ENCODE results near the gene HLA-B. TPM values are rescaled to one million over a fixed set of nuclear protein-coding genes. Genes with fewer than 3 reads are reported as not detected.

Gene HLA-B
- total and polyA plus RNA-seq, 2 experiments from 2014 or later, result 7.7 to 27.2 TPM

DNA sequence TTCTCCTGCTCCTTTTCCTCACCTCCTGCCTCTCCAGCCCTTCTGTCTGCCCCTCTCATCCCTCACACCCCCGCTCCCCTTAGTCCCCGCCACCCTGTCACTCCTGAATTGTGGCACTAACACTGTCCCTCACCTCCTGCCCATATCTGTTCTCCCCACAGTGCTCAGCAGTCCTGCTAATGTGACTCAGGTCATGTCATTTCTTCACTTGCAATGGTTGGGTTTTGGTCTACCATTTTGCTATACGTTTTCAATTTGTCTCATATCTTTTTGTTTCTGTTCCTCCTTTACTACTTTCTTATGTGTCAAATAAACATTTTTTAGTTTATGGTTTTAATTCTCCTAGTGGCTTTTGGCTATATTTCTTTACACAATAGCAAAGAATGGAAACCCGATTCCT, 1.3 kb upstream of the HLA-B start:
- Histone ChIP-seq H3K27ac (no peak overlapping the region), H3K36me3 (no peaks in the 10 kb centered on the region), H3K27me3 (peaks cover 80% of the 10 kb centered on the region), H3K4me1 (ENCODE audit: low read depth) (no peaks in the 10 kb centered on the region), H3K4me3 (no peak overlapping the region), H3K9me3 (ENCODE audit: low read depth) (no peaks in the 10 kb centered on the region)
- TF ChIP-seq, protein P1, sequence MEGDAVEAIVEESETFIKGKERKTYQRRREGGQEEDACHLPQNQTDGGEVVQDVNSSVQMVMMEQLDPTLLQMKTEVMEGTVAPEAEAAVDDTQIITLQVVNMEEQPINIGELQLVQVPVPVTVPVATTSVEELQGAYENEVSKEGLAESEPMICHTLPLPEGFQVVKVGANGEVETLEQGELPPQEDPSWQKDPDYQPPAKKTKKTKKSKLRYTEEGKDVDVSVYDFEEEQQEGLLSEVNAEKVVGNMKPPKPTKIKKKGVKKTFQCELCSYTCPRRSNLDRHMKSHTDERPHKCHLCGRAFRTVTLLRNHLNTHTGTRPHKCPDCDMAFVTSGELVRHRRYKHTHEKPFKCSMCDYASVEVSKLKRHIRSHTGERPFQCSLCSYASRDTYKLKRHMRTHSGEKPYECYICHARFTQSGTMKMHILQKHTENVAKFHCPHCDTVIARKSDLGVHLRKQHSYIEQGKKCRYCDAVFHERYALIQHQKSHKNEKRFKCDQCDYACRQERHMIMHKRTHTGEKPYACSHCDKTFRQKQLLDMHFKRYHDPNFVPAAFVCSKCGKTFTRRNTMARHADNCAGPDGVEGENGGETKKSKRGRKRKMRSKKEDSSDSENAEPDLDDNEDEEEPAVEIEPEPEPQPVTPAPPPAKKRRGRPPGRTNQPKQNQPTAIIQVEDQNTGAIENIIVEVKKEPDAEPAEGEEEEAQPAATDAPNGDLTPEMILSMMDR (IDR thresholded peaks at IDR 0.05; ENCODE audit: low read depth, low read length), result no peak
- no peak for DNase-seq (ENCODE audit: low read depth in 1 of 2, low spot score in 1 of 2)

DNA sequence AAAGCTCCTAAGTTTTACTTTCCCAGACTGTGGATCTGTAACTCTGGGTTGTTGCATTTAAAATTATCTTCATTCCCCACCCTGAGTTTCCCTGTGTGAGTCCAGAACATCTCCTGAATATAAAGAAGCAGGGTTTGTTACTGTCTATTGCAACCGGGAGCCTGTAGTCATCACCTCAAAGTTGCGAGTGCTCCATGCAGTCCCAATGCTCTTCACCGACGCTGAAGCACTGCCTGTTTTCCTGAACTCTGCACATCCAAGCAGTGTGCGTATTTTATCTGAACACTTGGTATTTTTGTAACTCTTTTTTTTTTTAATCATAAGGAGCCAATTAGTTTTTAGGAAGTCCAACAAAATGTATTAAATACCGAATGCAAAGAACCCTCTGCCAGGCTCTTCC, 907 bp upstream of the HLA-B start:
- H3K36me3 ChIP-seq, result no peaks in the 10 kb centered on the region
- H3K9me3 ChIP-seq (ENCODE audit: low read depth), result no peaks in the 10 kb centered on the region
- H3K27me3 ChIP-seq, result peaks cover 82% of the 10 kb centered on the region
- H3K27ac ChIP-seq, result no peak overlapping the region
- H3K4me1 ChIP-seq (ENCODE audit: low read depth), result no peaks in the 10 kb centered on the region
- no peak for DNase-seq (ENCODE audit: low read depth in 1 of 2, low spot score in 1 of 2)
- TF ChIP-seq, protein P1 (IDR thresholded peaks at IDR 0.05; ENCODE audit: low read depth, low read length), result no peak
- no peak overlapping the region for H3K4me3 ChIP-seq

DNA sequence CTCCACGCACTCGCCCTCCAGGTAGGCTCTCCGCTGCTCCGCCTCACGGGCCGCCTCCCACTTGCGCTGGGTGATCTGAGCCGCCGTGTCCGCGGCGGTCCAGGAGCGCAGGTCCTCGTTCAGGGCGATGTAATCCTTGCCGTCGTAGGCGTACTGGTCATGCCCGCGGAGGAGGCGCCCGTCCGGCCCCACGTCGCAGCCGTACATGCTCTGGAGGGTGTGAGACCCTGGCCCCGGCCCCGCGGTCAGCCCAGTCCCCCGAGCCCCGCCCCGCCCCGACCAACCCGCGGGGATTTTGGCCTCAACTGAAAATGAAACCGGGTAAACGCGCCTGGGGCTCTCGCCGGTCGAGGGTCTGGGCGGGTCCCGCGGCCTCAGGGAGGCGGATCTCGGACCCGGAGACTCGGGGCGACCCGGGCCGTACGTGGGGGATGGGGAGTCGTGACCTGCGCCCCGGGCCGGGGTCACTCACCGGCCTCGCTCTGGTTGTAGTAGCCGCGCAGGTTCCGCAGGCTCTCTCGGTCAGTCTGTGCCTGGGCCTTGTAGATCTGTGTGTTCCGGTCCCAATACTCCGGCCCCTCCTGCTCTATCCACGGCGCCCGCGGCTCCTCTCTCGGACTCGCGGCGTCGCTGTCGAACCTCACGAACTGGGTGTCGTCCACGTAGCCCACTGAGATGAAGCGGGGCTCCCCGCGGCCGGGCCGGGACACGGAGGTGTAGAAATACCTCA, 598 bp downstream of the HLA-B start:
- TF ChIP-seq, protein P1 (IDR thresholded peaks at IDR 0.05; ENCODE audit: low read depth, low read length), result no peak
- Histone ChIP-seq H3K27ac (no peak overlapping the region), H3K4me3 (peak overlapping the region; percentile 36), H3K36me3 (no peaks in the 10 kb centered on the region), H3K27me3 (peaks cover 78% of the 10 kb centered on the region), H3K9me3 (ENCODE audit: low read depth) (no peaks in the 10 kb centered on the region), H3K4me1 (ENCODE audit: low read depth) (no peaks in the 10 kb centered on the region)
- DNase-seq (ENCODE audit: low read depth in 1 of 2, low spot score in 1 of 2), result peak in 1 of 2 donors; percentile 40

DNA sequence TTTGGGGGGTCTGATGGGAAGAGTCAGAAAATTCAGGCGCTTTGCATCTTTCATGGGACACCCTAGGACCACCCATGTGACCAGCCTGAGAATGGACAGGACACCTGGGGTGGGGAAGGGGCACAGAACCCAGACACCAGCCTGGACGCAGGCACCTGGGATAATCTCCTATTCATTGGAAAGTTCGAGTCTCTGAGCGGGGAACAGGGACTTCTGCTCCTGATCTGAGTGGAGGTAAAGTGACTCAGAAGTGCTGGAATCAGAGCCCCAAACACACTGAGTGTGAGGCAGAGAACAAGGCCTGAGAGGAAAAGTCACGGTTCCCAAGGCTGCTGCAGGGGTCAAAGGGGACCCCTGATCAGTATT, 1.4 kb downstream of the HLA-B start:
- DNase-seq (ENCODE audit: low read depth in 1 of 2, low spot score in 1 of 2), result no peak
- Histone ChIP-seq H3K27me3 (peaks cover 76% of the 10 kb centered on the region), H3K9me3 (ENCODE audit: low read depth) (no peaks in the 10 kb centered on the region), H3K36me3 (no peaks in the 10 kb centered on the region), H3K4me1 (ENCODE audit: low read depth) (no peaks in the 10 kb centered on the region), H3K4me3 (no peak overlapping the region), H3K27ac (no peak overlapping the region)
- TF ChIP-seq, protein P1 (IDR thresholded peaks at IDR 0.05; ENCODE audit: low read depth, low read length), result no peak

DNA sequence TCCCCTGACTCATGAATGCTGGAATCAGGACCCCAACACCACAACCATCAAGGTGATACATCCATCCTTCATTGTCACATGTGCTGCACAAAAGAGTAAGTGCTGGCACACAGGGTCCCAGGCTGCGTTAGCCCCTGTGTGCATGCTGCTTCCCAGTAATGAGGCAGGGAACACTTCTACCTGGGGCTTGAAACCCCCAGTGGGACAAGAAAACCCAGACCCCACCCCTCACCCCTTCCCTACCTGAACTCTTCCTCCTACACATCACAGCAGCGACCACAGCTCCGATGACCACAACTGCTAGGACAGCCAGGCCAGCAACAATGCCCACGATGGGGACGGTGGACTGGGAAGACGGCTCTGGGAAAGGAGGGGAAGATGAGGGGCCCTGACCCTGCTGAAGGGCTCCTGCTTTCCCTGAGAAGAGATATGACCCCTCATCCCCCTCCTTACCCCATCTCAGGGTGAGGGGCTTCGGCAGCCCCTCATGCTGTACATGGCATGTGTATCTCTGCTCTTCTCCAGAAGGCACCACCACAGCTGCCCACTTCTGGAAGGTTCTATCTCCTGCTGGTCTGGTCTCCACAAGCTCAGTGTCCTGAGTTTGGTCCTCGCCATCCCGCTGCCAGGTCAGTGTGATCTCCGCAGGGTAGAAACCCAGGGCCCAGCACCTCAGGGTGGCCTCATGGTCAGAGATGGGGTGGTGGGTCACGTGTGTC, 2.0 kb downstream of the HLA-B start:
- TF ChIP-seq, protein P1 (IDR thresholded peaks at IDR 0.05; ENCODE audit: low read depth, low read length), result no peak
- H3K9me3 ChIP-seq (ENCODE audit: low read depth), result no peaks in the 10 kb centered on the region
- H3K36me3 ChIP-seq, result no peaks in the 10 kb centered on the region
- H3K27me3 ChIP-seq, result peaks cover 74% of the 10 kb centered on the region
- no peak overlapping the region for H3K4me3 ChIP-seq
- H3K4me1 ChIP-seq (ENCODE audit: low read depth), result no peaks in the 10 kb centered on the region
- no peak overlapping the region for H3K27ac ChIP-seq
- peak in 1 of 2 donors; percentile 20 for DNase-seq (ENCODE audit: low read depth in 1 of 2, low spot score in 1 of 2)
